Central memory CD8-positive, alpha-beta T cell (primary cell): ENCODE results near the gene S100A12.
"Not testable (repeated sequence)": the region's sequence is repeated elsewhere in the genome, so short reads cannot be mapped to it uniquely, and the experiment has no call there.

Experiments used
- ATAC-seq: fragments of 150-1000 bp; cut with Tn5 transposase; replicated peaks from 2 replicates; pipeline ENCODE4 v1.10.0; 2022; ENCODE audit warnings: mild to moderate bottlenecking, moderate FRiP score, moderate number of reproducible peaks; ENCODE audit not compliant: poor library complexity, severe bottlenecking; ENCODE audit errors: extremely low read depth
- DNase-seq, 2 donors: peaks; one replicate each; pipeline ENCODE4 v3.0.0; 2021; ENCODE audit warnings: low spot score in 2 of 2
- H3K27ac Mint-ChIP-seq: one replicate; pipeline ENCODE4 v1.8.0; 2022; ENCODE audit warnings: low read depth, mild to moderate bottlenecking, moderate library complexity, mixed read lengths
- H3K27me3 Mint-ChIP-seq: one replicate; pipeline ENCODE4 v1.8.0; 2022; ENCODE audit warnings: mixed read lengths
- H3K36me3 Mint-ChIP-seq: one replicate; pipeline ENCODE4 v1.8.0; 2022; ENCODE audit warnings: mild to moderate bottlenecking, moderate library complexity, mixed read lengths; ENCODE audit not compliant: insufficient read depth
- H3K4me1 Mint-ChIP-seq: one replicate; pipeline ENCODE4 v1.8.0; 2022; ENCODE audit warnings: mixed read lengths
- H3K4me3 Mint-ChIP-seq: one replicate; pipeline ENCODE4 v1.8.0; 2022; ENCODE audit warnings: mild to moderate bottlenecking, moderate library complexity, mixed read lengths
- H3K9me3 Mint-ChIP-seq: one replicate; pipeline ENCODE4 v1.8.0; 2022; ENCODE audit warnings: mixed read lengths

S100A12 gene

GRCh38 chr1:153350321-153350957 is 25.0 kb downstream of the S100A12 start:
- H3K27me3 Mint-ChIP-seq = peaks cover 64% of the 10 kb centered on the region
- no peaks in the 10 kb centered on the region for H3K9me3 Mint-ChIP-seq
- no peak for DNase-seq
- no peaks in the 10 kb centered on the region for H3K36me3 Mint-ChIP-seq
- no peak for ATAC-seq
- H3K4me3 Mint-ChIP-seq = no peak overlapping the region
- H3K27ac Mint-ChIP-seq = no peak overlapping the region
- peaks cover 18% of the 10 kb centered on the region for H3K4me1 Mint-ChIP-seq

GRCh38 chr1:153349363-153350320 is 25.8 kb downstream of the S100A12 start:
- peaks cover 72% of the 10 kb centered on the region for H3K27me3 Mint-ChIP-seq
- DNase-seq (peak in 1 of 2 donors; percentile 9), ATAC-seq (no peak)
- H3K9me3 Mint-ChIP-seq = no peaks in the 10 kb centered on the region
- no peaks in the 10 kb centered on the region for H3K36me3 Mint-ChIP-seq
- H3K27ac Mint-ChIP-seq = no peak overlapping the region
- no peak overlapping the region for H3K4me3 Mint-ChIP-seq
- H3K4me1 Mint-ChIP-seq = peaks cover 22% of the 10 kb centered on the region

GRCh38 chr1:153348511-153349362 is 26.7 kb downstream of the S100A12 start, which contains the start of gene PGLYRP4:
TSS of gene PGLYRP4 (minus strand) at chr1:153348841. CDS start at chr1:153347932, 909 bp downstream.
- no peak for DNase-seq
- Mint-ChIP-seq H3K27ac (no peak within 1 kb of the TSS), H3K4me1 (peaks cover 27% of the 10 kb centered on the region), H3K4me3 (no peak within 1 kb of the TSS), H3K9me3 (no peaks in the 10 kb centered on the region), H3K36me3 (no peaks in the 10 kb centered on the region), H3K27me3 (peaks cover 80% of the 10 kb centered on the region)
- no peak for ATAC-seq

GRCh38 chr1:153347856-153348255 is 27.6 kb downstream of the S100A12 start:
- Mint-ChIP-seq H3K27ac (no peak overlapping the region), H3K4me3 (no peak overlapping the region), H3K27me3 (peaks cover 80% of the 10 kb centered on the region), H3K9me3 (no peaks in the 10 kb centered on the region), H3K36me3 (no peaks in the 10 kb centered on the region), H3K4me1 (peaks cover 27% of the 10 kb centered on the region)
- peak in 1 of 2 donors; percentile 4 for DNase-seq
- ATAC-seq = no peak

- H3K9me3 Mint-ChIP-seq, H3K4me3 Mint-ChIP-seq, H3K27ac Mint-ChIP-seq, ATAC-seq, DNase-seq, H3K36me3 Mint-ChIP-seq: not testable (repeated sequence)
- Mint-ChIP-seq H3K27me3 (peaks cover 84% of the 10 kb centered on the region), H3K4me1 (peaks cover 22% of the 10 kb centered on the region)
Measured at GRCh38 chr1:153347049-153347448, 28.4 kb downstream of the S100A12 start.

GRCh38 chr1:153346077-153346723 is 29.2 kb downstream of the S100A12 start:
- Mint-ChIP-seq H3K27ac (no peak overlapping the region), H3K36me3 (no peaks in the 10 kb centered on the region), H3K9me3 (no peaks in the 10 kb centered on the region), H3K4me3 (peak overlapping the region; percentile 29), H3K27me3 (peaks cover 92% of the 10 kb centered on the region), H3K4me1 (peaks cover 22% of the 10 kb centered on the region)
- no peak for ATAC-seq
- peak in 1 of 2 donors; percentile 12 for DNase-seq

GRCh38 chr1:153345187-153346076 is 30.0 kb downstream of the S100A12 start:
- H3K4me3 Mint-ChIP-seq = peak overlapping the region; percentile 29
- H3K36me3 Mint-ChIP-seq = no peaks in the 10 kb centered on the region
- DNase-seq = peak in 1 of 2 donors; percentile 8
- H3K9me3 Mint-ChIP-seq = no peaks in the 10 kb centered on the region
- H3K4me1 Mint-ChIP-seq = peaks cover 22% of the 10 kb centered on the region
- no peak overlapping the region for H3K27ac Mint-ChIP-seq
- H3K27me3 Mint-ChIP-seq = peaks cover 99% of the 10 kb centered on the region
- ATAC-seq = no peak

- Mint-ChIP-seq H3K9me3 (no peaks in the 10 kb centered on the region), H3K27me3 (peaks cover 91% of the 10 kb centered on the region), H3K27ac (no peak overlapping the region), H3K4me3 (no peak overlapping the region), H3K36me3 (no peaks in the 10 kb centered on the region), H3K4me1 (peaks cover 25% of the 10 kb centered on the region)
- DNase-seq = peak in 1 of 2 donors; percentile 4
- ATAC-seq = no peak
Measured at GRCh38 chr1:153344718-153345025, 30.7 kb downstream of the S100A12 start.

- no peak overlapping the region for H3K27ac Mint-ChIP-seq
- H3K27me3 Mint-ChIP-seq = peaks cover 86% of the 10 kb centered on the region
- no peak for ATAC-seq
- peaks cover 26% of the 10 kb centered on the region for H3K4me1 Mint-ChIP-seq
- H3K36me3 Mint-ChIP-seq = no peaks in the 10 kb centered on the region
- no peaks in the 10 kb centered on the region for H3K9me3 Mint-ChIP-seq
- DNase-seq = no peak
- no peak overlapping the region for H3K4me3 Mint-ChIP-seq
Measured at GRCh38 chr1:153343811-153344717, 31.4 kb downstream of the S100A12 start.

- peaks cover 26% of the 10 kb centered on the region for H3K4me1 Mint-ChIP-seq
- no peak overlapping the region for H3K4me3 Mint-ChIP-seq
- H3K36me3 Mint-ChIP-seq = no peaks in the 10 kb centered on the region
- DNase-seq (no peak), ATAC-seq (no peak)
- no peak overlapping the region for H3K27ac Mint-ChIP-seq
- H3K27me3 Mint-ChIP-seq = peaks cover 86% of the 10 kb centered on the region
- no peaks in the 10 kb centered on the region for H3K9me3 Mint-ChIP-seq
Measured at GRCh38 chr1:153343040-153343681, 32.3 kb downstream of the S100A12 start.
